Activated CD4-positive, alpha-beta T cell treated with anti-CD3 and anti-CD28 coated beads for 36 hours (primary cell): ENCODE data around the gene CNOT1. TPM values are rescaled to one million over a fixed set of nuclear protein-coding genes. Genes with fewer than 3 reads are reported as not detected.
A peak's percentile ranks its signal among the peaks of the same experiment; 100 is the strongest.
"Not testable (repeated sequence)": the region's sequence is repeated elsewhere in the genome, so short reads cannot be mapped to it uniquely, and the experiment has no call there.

Source experiments
- ATAC-seq: fragments of 200-7000 bp; cut with Tn5 transposase; one replicate; pipeline ENCODE4 v1.10.0; 2021; ENCODE audit warnings: mild to moderate bottlenecking, moderate library complexity
- CTCF ChIA-PET: fragments of 350-600 bp; sonication (Branson Sonifier 250); formaldehyde crosslinking; loops from one replicate; lab custom pipeline; 2021; ENCODE audit warnings: antibody characterized with exemption; lab: Charles Lee
- POLR2A ChIA-PET: fragments of 350-600 bp; sonication (Branson Sonifier 250); formaldehyde crosslinking; loops from one replicate; lab custom pipeline; 2021; ENCODE audit warnings: antibody characterized with exemption, inconsistent platforms; lab: Charles Lee
- DNase-seq: peaks from one replicate; pipeline ENCODE4 v3.0.0-alpha.2; 2020
- H3K27ac Mint-ChIP-seq: one replicate; pipeline ENCODE4 v1.8.0; 2021; ENCODE audit warnings: mixed read lengths
- H3K27me3 Mint-ChIP-seq: one replicate; pipeline ENCODE4 v1.8.0; 2021; ENCODE audit warnings: mixed read lengths
- H3K36me3 Mint-ChIP-seq: one replicate; pipeline ENCODE4 v1.8.0; 2021; ENCODE audit warnings: low read depth, mixed read lengths
- H3K4me1 Mint-ChIP-seq: one replicate; pipeline ENCODE4 v1.8.0; 2021; ENCODE audit warnings: mixed read lengths
- H3K4me3 Mint-ChIP-seq: one replicate; pipeline ENCODE4 v1.8.0; 2021; ENCODE audit warnings: mild to moderate bottlenecking, moderate library complexity, mixed read lengths
- H3K9me3 Mint-ChIP-seq: one replicate; pipeline ENCODE4 v1.8.0; 2021; ENCODE audit warnings: low read depth, mixed read lengths
- intact Hi-C, 2 experiments: fragments of 100-400 bp; cut with DNase I in 1 of 2; cut with micrococcal nuclease in 1 of 2; formaldehyde crosslinking; loops; one replicate each; pipeline versions ENCODE4 v1.14.2 to v1.15.1; 2022 to 2024; cut with DNase I, micrococcal nuclease
- total RNA-seq, 2 experiments: library from RNA; stranded (reverse); gene quantifications; one replicate each; pipeline ENCODE4 v1.2.3, GENCODE V29; 2021

The CNOT1 gene
- total RNA-seq, 2 experiments from 2014 or later = 265 to 348 TPM

GRCh38 chr16:58492066-58492465, 137.6 kb downstream of the CNOT1 start:
- CTCF ChIA-PET = interaction anchor here (0.6 to 5.9 kb wide), 2 partner anchors 156 to 169 kb away, joined by 3 to 45 read pairs; no protein-coding TSS in a partner anchor
- no peaks in the 10 kb centered on the region for H3K9me3 Mint-ChIP-seq
- H3K27me3 Mint-ChIP-seq = no peaks in the 10 kb centered on the region

GRCh38 chr16:58490539-58490938, 139.1 kb downstream of the CNOT1 start:
- intact Hi-C loops, DNase-seq, POLR2A ChIA-PET, H3K27me3 Mint-ChIP-seq, H3K27ac Mint-ChIP-seq, ATAC-seq, H3K36me3 Mint-ChIP-seq, H3K4me1 Mint-ChIP-seq, H3K4me3 Mint-ChIP-seq, H3K9me3 Mint-ChIP-seq: not testable (repeated sequence)
- CTCF ChIA-PET = interaction anchor here (0.6 to 5.9 kb wide), 4 partner anchors 151 to 266 kb away, joined by 3 to 45 read pairs (median 3); no protein-coding TSS in a partner anchor

More at GRCh38 chr16:58492066-58492465, 137.6 kb downstream of the CNOT1 start:
- DNase-seq (no peak), ATAC-seq (no peak)
- POLR2A ChIA-PET = interaction anchor here (0.7 kb wide), 1 partner anchor 1561 kb away, joined by 3 read pairs; no protein-coding TSS in a partner anchor
- Mint-ChIP-seq H3K36me3 (no peaks in the 10 kb centered on the region), H3K4me1 (peaks cover 15% of the 10 kb centered on the region), H3K4me3 (no peak overlapping the region), H3K27ac (no peak overlapping the region)
- intact Hi-C loops = no loop called here

- ATAC-seq (no peak), DNase-seq (no peak)
- Mint-ChIP-seq H3K9me3 (no peaks in the 10 kb centered on the region), H3K4me3 (no peak overlapping the region), H3K27ac (no peak overlapping the region), H3K27me3 (no peaks in the 10 kb centered on the region), H3K36me3 (no peaks in the 10 kb centered on the region), H3K4me1 (peaks cover 3% of the 10 kb centered on the region)
- POLR2A ChIA-PET = no interaction called here
- CTCF ChIA-PET = interaction anchor here (0.8 to 6.2 kb wide), 3 partner anchors 30 to 154 kb away, joined by 3 to 173 read pairs (median 4); no protein-coding TSS in a partner anchor
- intact Hi-C loops = no loop called here
Observed at GRCh38 chr16:58490065-58490464, 139.6 kb downstream of the CNOT1 start.

GRCh38 chr16:58488531-58488930, 141.1 kb downstream of the CNOT1 start:
- no peak for ATAC-seq
- H3K4me1 Mint-ChIP-seq = no peaks in the 10 kb centered on the region
- H3K4me3 Mint-ChIP-seq = no peak overlapping the region
- CTCF ChIA-PET = interaction anchor here (0.6 to 6.2 kb wide), 7 partner anchors 14 to 1396 kb away, joined by 3 to 173 read pairs (median 4); partner anchors contain the start of gene CPNE2
- DNase-seq = no peak
- intact Hi-C loops = no loop called here
- H3K27ac Mint-ChIP-seq = no peak overlapping the region
- no peaks in the 10 kb centered on the region for H3K36me3 Mint-ChIP-seq
- H3K27me3 Mint-ChIP-seq = no peaks in the 10 kb centered on the region
- no peaks in the 10 kb centered on the region for H3K9me3 Mint-ChIP-seq
- POLR2A ChIA-PET = no interaction called here

- no peak overlapping the region for H3K27ac Mint-ChIP-seq
- H3K4me1 Mint-ChIP-seq = no peaks in the 10 kb centered on the region
- no peaks in the 10 kb centered on the region for H3K9me3 Mint-ChIP-seq
- POLR2A ChIA-PET = no interaction called here
- CTCF ChIA-PET = interaction anchor here (0.6 to 6.2 kb wide), 21 partner anchors 9 to 585 kb away, joined by 3 to 173 read pairs (median 3); partner anchors contain the start of gene NDRG4
- peak; percentile 87 for DNase-seq
- intact Hi-C loops = loop anchor here (1.0 kb wide), 1 partner anchor 151 kb away; no protein-coding TSS in a partner anchor
- no peaks in the 10 kb centered on the region for H3K27me3 Mint-ChIP-seq
- no peaks in the 10 kb centered on the region for H3K36me3 Mint-ChIP-seq
- H3K4me3 Mint-ChIP-seq = no peak overlapping the region
- ATAC-seq = peak; percentile 95
Observed at GRCh38 chr16:58487566-58488351, 141.9 kb downstream of the CNOT1 start.

- Mint-ChIP-seq H3K4me3 (no peak overlapping the region), H3K27ac (no peak overlapping the region), H3K9me3 (no peaks in the 10 kb centered on the region), H3K4me1 (no peaks in the 10 kb centered on the region), H3K36me3 (no peaks in the 10 kb centered on the region), H3K27me3 (peaks cover 2% of the 10 kb centered on the region)
- intact Hi-C loops = no loop called here
- ATAC-seq = no peak
- CTCF ChIA-PET = interaction anchor here (0.6 to 6.2 kb wide), 5 partner anchors 15 to 271 kb away, joined by 3 to 173 read pairs (median 4); no protein-coding TSS in a partner anchor
- POLR2A ChIA-PET = no interaction called here
- no peak for DNase-seq
Observed at GRCh38 chr16:58485184-58485887, 144.3 kb downstream of the CNOT1 start.

GRCh38 chr16:58481931-58482330, 147.7 kb downstream of the CNOT1 start:
- H3K4me3 Mint-ChIP-seq = no peak overlapping the region
- ATAC-seq (no peak), DNase-seq (no peak)
- intact Hi-C loops = no loop called here
- H3K27me3 Mint-ChIP-seq = peaks cover 2% of the 10 kb centered on the region
- POLR2A ChIA-PET = no interaction called here
- CTCF ChIA-PET = interaction anchor here (1.9 kb wide), 1 partner anchor 145 kb away, joined by 5 read pairs; no protein-coding TSS in a partner anchor
- no peaks in the 10 kb centered on the region for H3K4me1 Mint-ChIP-seq
- no peaks in the 10 kb centered on the region for H3K9me3 Mint-ChIP-seq
- H3K36me3 Mint-ChIP-seq = no peaks in the 10 kb centered on the region
- H3K27ac Mint-ChIP-seq = no peak overlapping the region

- peaks cover 2% of the 10 kb centered on the region for H3K27me3 Mint-ChIP-seq
- intact Hi-C loops = no loop called here
- DNase-seq (no peak), ATAC-seq (no peak)
- no peaks in the 10 kb centered on the region for H3K9me3 Mint-ChIP-seq
- H3K27ac Mint-ChIP-seq = no peak overlapping the region
- H3K4me1 Mint-ChIP-seq = no peaks in the 10 kb centered on the region
- ChIA-PET CTCF (interaction anchor here (0.5 to 0.6 kb wide), 3 partner anchors 18 to 361 kb away, joined by 3 to 4 read pairs (median 3); no protein-coding TSS in a partner anchor), POLR2A (no interaction called here)
- H3K4me3 Mint-ChIP-seq = no peak overlapping the region
- H3K36me3 Mint-ChIP-seq = no peaks in the 10 kb centered on the region
Observed at GRCh38 chr16:58481226-58481869, 148.3 kb downstream of the CNOT1 start.

- ChIA-PET POLR2A (no interaction called here), CTCF (interaction anchor here (1.3 kb wide), 1 partner anchor 9 kb away, joined by 7 read pairs; no protein-coding TSS in a partner anchor)
- Mint-ChIP-seq H3K27me3 (peaks cover 7% of the 10 kb centered on the region), H3K4me1 (no peaks in the 10 kb centered on the region), H3K9me3 (no peaks in the 10 kb centered on the region), H3K36me3 (no peaks in the 10 kb centered on the region), H3K4me3 (no peak overlapping the region), H3K27ac (no peak overlapping the region)
- intact Hi-C loops = no loop called here
- no peak for ATAC-seq
- DNase-seq = no peak
Observed at GRCh38 chr16:58478427-58478826, 151.2 kb downstream of the CNOT1 start.

GRCh38 chr16:58476791-58477190, 152.8 kb downstream of the CNOT1 start:
- intact Hi-C loops = no loop called here
- CTCF ChIA-PET = interaction anchor here (2.3 kb wide), 1 partner anchor 141 kb away, joined by 7 read pairs; no protein-coding TSS in a partner anchor
- no peaks in the 10 kb centered on the region for H3K36me3 Mint-ChIP-seq
- DNase-seq (no peak), ATAC-seq (no peak)
- no peaks in the 10 kb centered on the region for H3K9me3 Mint-ChIP-seq
- peaks cover 9% of the 10 kb centered on the region for H3K27me3 Mint-ChIP-seq
- H3K27ac Mint-ChIP-seq = no peak overlapping the region
- no peak overlapping the region for H3K4me3 Mint-ChIP-seq
- POLR2A ChIA-PET = no interaction called here
- H3K4me1 Mint-ChIP-seq = no peaks in the 10 kb centered on the region
